Spleen (tissue), 3 donors: ENCODE measurements around the gene PLXNC1.

Source experiments
- POLR2A ChIP-seq, 3 donors: fragments of 450-650 bp; IDR thresholded peaks; one replicate each; pipeline ENCODE4 v1.5.1; 2017; ENCODE audit warnings: antibody characterized with exemption in 3 of 3, mild to moderate bottlenecking in 1 of 3
- POLR2AphosphoS5 ChIP-seq, 3 donors: sonication (generic); formaldehyde crosslinking; IDR thresholded peaks; one replicate each; pipeline ENCODE4 v1.5.1; 2017; ENCODE audit warnings: antibody characterized with exemption in 3 of 3

DNA sequence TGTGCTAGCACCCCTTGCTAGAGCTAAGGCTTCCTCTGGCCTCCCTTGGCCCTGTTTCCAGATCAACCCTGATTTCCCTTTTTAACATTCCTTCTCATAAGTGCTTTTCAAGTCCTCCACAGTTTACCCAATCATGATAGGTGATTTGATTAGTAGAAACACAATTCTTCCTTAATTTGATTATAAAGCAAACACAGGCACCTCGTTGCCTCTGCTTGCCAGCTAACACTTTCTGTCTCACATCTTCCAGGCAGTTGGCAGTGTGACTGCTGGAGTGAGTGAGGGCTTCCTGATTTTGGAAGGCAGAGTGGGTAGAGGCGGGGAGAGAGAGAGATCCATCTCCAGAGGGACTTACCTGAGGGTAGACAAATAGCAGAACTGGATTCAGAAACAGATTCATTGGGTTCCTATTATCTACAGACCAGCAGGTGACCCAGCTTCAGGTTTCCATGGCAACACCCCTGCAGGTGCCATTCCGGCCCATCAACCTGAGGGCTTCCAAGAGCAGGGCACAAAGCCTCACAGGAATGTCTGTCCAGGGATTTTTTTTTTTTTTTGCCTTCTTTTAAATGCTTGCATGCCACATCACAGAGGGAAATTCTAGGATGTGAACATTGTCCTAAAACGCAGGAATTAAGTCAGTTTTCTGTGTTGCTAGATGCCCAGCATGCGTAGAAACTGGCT is 77.7 kb downstream of the PLXNC1 start:
- TF ChIP-seq POLR2A (IDR thresholded peaks at IDR 0.05) (no peak), POLR2AphosphoS5 (IDR thresholded peaks at IDR 0.05) (no peak)
